Glutamatergic neuron (in vitro differentiated cells): Measurements from ENCODE around the gene PTPRM. TPM values are rescaled to one million over a fixed set of nuclear protein-coding genes. Genes with fewer than 3 reads are reported as not detected.

Source experiments
- DNase-seq: peaks from one replicate; pipeline ENCODE4 v3.0.0; 2022
- H3K27ac Mint-ChIP-seq: one replicate; pipeline ENCODE4 v1.8.0; 2020; ENCODE audit warnings: mild to moderate bottlenecking, mixed read lengths, inconsistent platforms; ENCODE audit not compliant: unreplicated experiment
- H3K27me3 Mint-ChIP-seq: one replicate; pipeline ENCODE4 v1.8.0; 2020; ENCODE audit warnings: mild to moderate bottlenecking, moderate library complexity, mixed read lengths, inconsistent platforms; ENCODE audit not compliant: unreplicated experiment
- H3K36me3 Mint-ChIP-seq: one replicate; pipeline ENCODE4 v1.8.0; 2020; ENCODE audit warnings: mild to moderate bottlenecking, mixed read lengths, inconsistent platforms; ENCODE audit not compliant: unreplicated experiment
- H3K4me1 Mint-ChIP-seq: one replicate; pipeline ENCODE4 v1.8.0; 2020; ENCODE audit warnings: mild to moderate bottlenecking, low read depth, mixed read lengths, inconsistent platforms; ENCODE audit not compliant: unreplicated experiment
- H3K4me3 Mint-ChIP-seq: one replicate; pipeline ENCODE4 v1.8.0; 2020; ENCODE audit warnings: mild to moderate bottlenecking, mixed read lengths, inconsistent platforms; ENCODE audit not compliant: unreplicated experiment
- H3K9me3 Mint-ChIP-seq: one replicate; pipeline ENCODE4 v1.8.0; 2020; ENCODE audit warnings: mild to moderate bottlenecking, moderate library complexity, mixed read lengths, inconsistent platforms; ENCODE audit not compliant: unreplicated experiment
- CTCF ChIP-seq: fragments of 200-600 bp; sonication (generic); IDR thresholded peaks from one replicate; pipeline ENCODE4 v1.5.0; 2021; ENCODE audit not compliant: partially characterized antibody, unreplicated experiment
- total RNA-seq: library from RNA; stranded (reverse); fragmentation: NEBNext Ultra II Directional; extraction: Animal tissue kit (Norgen Biotek cat#: 25700); gene quantifications from one replicate; pipeline ENCODE4 v1.2.1, GENCODE V29; 2021; ENCODE audit not compliant: unreplicated experiment

Gene PTPRM
- total RNA-seq, 1 donor from 2014 or later: 23.9 TPM

GRCh38 chr18:8247700-8248099 lies 680.6 kb downstream of the PTPRM start:
- H3K9me3 Mint-ChIP-seq: peaks cover 1% of the 10 kb centered on the region
- no peaks in the 10 kb centered on the region for H3K36me3 Mint-ChIP-seq
- H3K4me1 Mint-ChIP-seq: peaks cover 2% of the 10 kb centered on the region
- peaks cover 2% of the 10 kb centered on the region for H3K27me3 Mint-ChIP-seq
- DNase-seq: no peak
- no peak for TF ChIP-seq CTCF
- H3K4me3 Mint-ChIP-seq: no peak overlapping the region
- no peak overlapping the region for H3K27ac Mint-ChIP-seq

GRCh38 chr18:8248576-8248975 lies 681.5 kb downstream of the PTPRM start:
- Mint-ChIP-seq H3K4me3 (no peak overlapping the region), H3K27ac (no peak overlapping the region), H3K4me1 (peaks cover 2% of the 10 kb centered on the region), H3K36me3 (no peaks in the 10 kb centered on the region), H3K27me3 (peaks cover 2% of the 10 kb centered on the region), H3K9me3 (peaks cover 1% of the 10 kb centered on the region)
- no peak for DNase-seq
- no peak for TF ChIP-seq CTCF

- H3K4me1 Mint-ChIP-seq: peaks cover 14% of the 10 kb centered on the region
- peaks cover 1% of the 10 kb centered on the region for H3K9me3 Mint-ChIP-seq
- no peak overlapping the region for H3K27ac Mint-ChIP-seq
- peaks cover 2% of the 10 kb centered on the region for H3K27me3 Mint-ChIP-seq
- no peak for DNase-seq
- H3K36me3 Mint-ChIP-seq: no peaks in the 10 kb centered on the region
- TF ChIP-seq CTCF: no peak
- H3K4me3 Mint-ChIP-seq: no peak overlapping the region
Measured at GRCh38 chr18:8249811-8250210, 682.7 kb downstream of the PTPRM start.

- no peak for DNase-seq
- Mint-ChIP-seq H3K27ac (no peak overlapping the region), H3K4me3 (no peak overlapping the region), H3K36me3 (no peaks in the 10 kb centered on the region), H3K27me3 (no peaks in the 10 kb centered on the region), H3K9me3 (no peaks in the 10 kb centered on the region), H3K4me1 (peaks cover 16% of the 10 kb centered on the region)
- no peak for TF ChIP-seq CTCF
Measured at GRCh38 chr18:8252371-8252770, 685.3 kb downstream of the PTPRM start.

- H3K27ac Mint-ChIP-seq: peak overlapping the region; percentile 3
- peaks cover 24% of the 10 kb centered on the region for H3K4me1 Mint-ChIP-seq
- no peak overlapping the region for H3K4me3 Mint-ChIP-seq
- no peaks in the 10 kb centered on the region for H3K27me3 Mint-ChIP-seq
- no peaks in the 10 kb centered on the region for H3K9me3 Mint-ChIP-seq
- DNase-seq: no peak
- H3K36me3 Mint-ChIP-seq: no peaks in the 10 kb centered on the region
- no peak for TF ChIP-seq CTCF
Measured at GRCh38 chr18:8253944-8254343, 686.8 kb downstream of the PTPRM start.
